VCaP (cell line): ENCODE data around the gene IL4R.

Experiments used
- H3K27ac ChIP-seq: fragments of 450-650 bp; 2 replicates; pipeline ENCODE4 v1.5.1; 2017
- CTCF ChIP-seq: fragments of 450-650 bp; conservative IDR thresholded peaks from 2 replicates; pipeline ENCODE4 v1.5.1; 2017; ENCODE audit warnings: mild to moderate bottlenecking, moderate library complexity

IL4R gene

GRCh38 chr16:27312580-27313421, 973 bp upstream of the IL4R start:
- no peak for TF ChIP-seq CTCF
- H3K27ac ChIP-seq: peak overlapping the region; percentile 62

- TF ChIP-seq CTCF: no peak
- peak overlapping the region; percentile 62 for H3K27ac ChIP-seq
Observed at GRCh38 chr16:27314161-27314723, 468 bp downstream of the IL4R start.

- H3K27ac ChIP-seq: no peak overlapping the region
- TF ChIP-seq CTCF: no peak
Observed at GRCh38 chr16:27314986-27315332, 1.2 kb downstream of the IL4R start.

- TF ChIP-seq CTCF: no peak
- no peak overlapping the region for H3K27ac ChIP-seq
Observed at GRCh38 chr16:27315333-27316037, 1.7 kb downstream of the IL4R start.

- no peak for TF ChIP-seq CTCF
- H3K27ac ChIP-seq: no peak overlapping the region
Observed at GRCh38 chr16:27316038-27316680, 2.4 kb downstream of the IL4R start.

- TF ChIP-seq CTCF: no peak
- H3K27ac ChIP-seq: no peak overlapping the region
Observed at GRCh38 chr16:27317320-27317719, 3.5 kb downstream of the IL4R start.
